ENCODE results near the gene PKIB. TPM values are rescaled to one million over a fixed set of nuclear protein-coding genes. Genes with fewer than 3 reads are reported as not detected.

Gene PKIB
- total and polyA plus RNA-seq, 9 donors: 0.71 to 4.8 (median 1.6) TPM

- no peak overlapping the region for H3K4me3 ChIP-seq (ENCODE audit: low read length)
- no peaks in the 10 kb centered on the region for H3K4me1 ChIP-seq (ENCODE audit: control insufficient read depth, insufficient read depth, low read length)
- H3K27ac ChIP-seq (ENCODE audit: low read length): no peak overlapping the region
- no peaks in the 10 kb centered on the region for H3K36me3 ChIP-seq (ENCODE audit: control insufficient read depth, insufficient read depth, low read length)
- no CpG with 5 or more reads among the region's 1 CpG for WGBS (ENCODE audit: insufficient coverage)
- no peaks in the 10 kb centered on the region for H3K9me3 ChIP-seq (replicated peaks; ENCODE audit: control insufficient read depth, low read depth, low read length)
- DNase-seq: peak; percentile 10
- no peaks in the 10 kb centered on the region for H3K27me3 ChIP-seq (ENCODE audit: control insufficient read depth, insufficient read depth, low read length)
These were observed 47.4 kb downstream of the PKIB start for GRCh38 chr6:122657601-122658000.

- Histone ChIP-seq H3K9me3 (replicated peaks; ENCODE audit: control insufficient read depth, low read depth, low read length) (no peaks in the 10 kb centered on the region), H3K4me3 (ENCODE audit: low read length) (no peak overlapping the region), H3K27ac (ENCODE audit: low read length) (no peak overlapping the region), H3K27me3 (ENCODE audit: control insufficient read depth, insufficient read depth, low read length) (no peaks in the 10 kb centered on the region), H3K36me3 (ENCODE audit: control insufficient read depth, insufficient read depth, low read length) (no peaks in the 10 kb centered on the region), H3K4me1 (ENCODE audit: control insufficient read depth, insufficient read depth, low read length) (no peaks in the 10 kb centered on the region)
- DNase-seq: no peak
- no CpG with 5 or more reads among the region's 3 CpGs for WGBS (ENCODE audit: insufficient coverage)
These were observed 50.1 kb downstream of the PKIB start for GRCh38 chr6:122660296-122660695.

- Histone ChIP-seq H3K27ac (ENCODE audit: low read length) (no peak overlapping the region), H3K4me3 (ENCODE audit: low read length) (no peak overlapping the region), H3K4me1 (ENCODE audit: control insufficient read depth, insufficient read depth, low read length) (no peaks in the 10 kb centered on the region), H3K27me3 (ENCODE audit: control insufficient read depth, insufficient read depth, low read length) (no peaks in the 10 kb centered on the region), H3K36me3 (ENCODE audit: control insufficient read depth, insufficient read depth, low read length) (no peaks in the 10 kb centered on the region), H3K9me3 (replicated peaks; ENCODE audit: control insufficient read depth, low read depth, low read length) (no peaks in the 10 kb centered on the region)
- DNase-seq: no peak
These were observed 53.8 kb downstream of the PKIB start for GRCh38 chr6:122663981-122664380.

GRCh38 chr6:122665929-122666328, 55.7 kb downstream of the PKIB start:
- no peak for DNase-seq
- no CpG with 5 or more reads among the region's 4 CpGs for WGBS (ENCODE audit: insufficient coverage)
- no peaks in the 10 kb centered on the region for H3K36me3 ChIP-seq (ENCODE audit: control insufficient read depth, insufficient read depth, low read length)

GRCh38 chr6:122666418-122666817, 56.2 kb downstream of the PKIB start:
- Histone ChIP-seq H3K27me3 (ENCODE audit: control insufficient read depth, insufficient read depth, low read length) (no peaks in the 10 kb centered on the region), H3K9me3 (replicated peaks; ENCODE audit: control insufficient read depth, low read depth, low read length) (no peaks in the 10 kb centered on the region), H3K27ac (ENCODE audit: low read length) (no peak overlapping the region), H3K36me3 (ENCODE audit: control insufficient read depth, insufficient read depth, low read length) (no peaks in the 10 kb centered on the region), H3K4me1 (ENCODE audit: control insufficient read depth, insufficient read depth, low read length) (no peaks in the 10 kb centered on the region), H3K4me3 (ENCODE audit: low read length) (no peak overlapping the region)
- DNase-seq: no peak
- WGBS (ENCODE audit: insufficient coverage): no CpG with 5 or more reads among the region's 2 CpGs

More at GRCh38 chr6:122665929-122666328, 55.7 kb downstream of the PKIB start:
- Histone ChIP-seq H3K27ac (ENCODE audit: low read length) (no peak overlapping the region), H3K4me3 (ENCODE audit: low read length) (no peak overlapping the region), H3K4me1 (ENCODE audit: control insufficient read depth, insufficient read depth, low read length) (no peaks in the 10 kb centered on the region), H3K9me3 (replicated peaks; ENCODE audit: control insufficient read depth, low read depth, low read length) (no peaks in the 10 kb centered on the region), H3K27me3 (ENCODE audit: control insufficient read depth, insufficient read depth, low read length) (no peaks in the 10 kb centered on the region)

- no peaks in the 10 kb centered on the region for H3K27me3 ChIP-seq (ENCODE audit: control insufficient read depth, insufficient read depth, low read length)
- H3K9me3 ChIP-seq (replicated peaks; ENCODE audit: control insufficient read depth, low read depth, low read length): no peaks in the 10 kb centered on the region
- 60% methylated on average over 1 of the region's 2 CpGs for WGBS (ENCODE audit: insufficient coverage)
- DNase-seq: no peak
- H3K36me3 ChIP-seq (ENCODE audit: control insufficient read depth, insufficient read depth, low read length): no peaks in the 10 kb centered on the region
- H3K4me3 ChIP-seq (ENCODE audit: low read length): no peak overlapping the region
- no peak overlapping the region for H3K27ac ChIP-seq (ENCODE audit: low read length)
- no peaks in the 10 kb centered on the region for H3K4me1 ChIP-seq (ENCODE audit: control insufficient read depth, insufficient read depth, low read length)
These were observed 59.2 kb downstream of the PKIB start for GRCh38 chr6:122669418-122669817.

GRCh38 chr6:122669868-122670267, 59.7 kb downstream of the PKIB start:
- no CpG with 5 or more reads among the region's 3 CpGs for WGBS (ENCODE audit: insufficient coverage)
- H3K36me3 ChIP-seq (ENCODE audit: control insufficient read depth, insufficient read depth, low read length): no peaks in the 10 kb centered on the region
- no peaks in the 10 kb centered on the region for H3K4me1 ChIP-seq (ENCODE audit: control insufficient read depth, insufficient read depth, low read length)
- H3K27ac ChIP-seq (ENCODE audit: low read length): no peak overlapping the region
- no peaks in the 10 kb centered on the region for H3K27me3 ChIP-seq (ENCODE audit: control insufficient read depth, insufficient read depth, low read length)
- H3K9me3 ChIP-seq (replicated peaks; ENCODE audit: control insufficient read depth, low read depth, low read length): no peaks in the 10 kb centered on the region
- no peak overlapping the region for H3K4me3 ChIP-seq (ENCODE audit: low read length)
- DNase-seq: no peak

GRCh38 chr6:122671251-122671650, 61.0 kb downstream of the PKIB start:
- H3K9me3 ChIP-seq (replicated peaks; ENCODE audit: control insufficient read depth, low read depth, low read length): no peaks in the 10 kb centered on the region
- WGBS (ENCODE audit: insufficient coverage): no CpG with 5 or more reads among the region's 2 CpGs
- no peaks in the 10 kb centered on the region for H3K36me3 ChIP-seq (ENCODE audit: control insufficient read depth, insufficient read depth, low read length)
- no peaks in the 10 kb centered on the region for H3K4me1 ChIP-seq (ENCODE audit: control insufficient read depth, insufficient read depth, low read length)
- no peaks in the 10 kb centered on the region for H3K27me3 ChIP-seq (ENCODE audit: control insufficient read depth, insufficient read depth, low read length)
- no peak for DNase-seq
- H3K27ac ChIP-seq (ENCODE audit: low read length): no peak overlapping the region
- H3K4me3 ChIP-seq (ENCODE audit: low read length): no peak overlapping the region

- Histone ChIP-seq H3K27me3 (ENCODE audit: control insufficient read depth, insufficient read depth, low read length) (no peaks in the 10 kb centered on the region), H3K4me1 (ENCODE audit: control insufficient read depth, insufficient read depth, low read length) (no peaks in the 10 kb centered on the region), H3K27ac (ENCODE audit: low read length) (no peak overlapping the region), H3K9me3 (replicated peaks; ENCODE audit: control insufficient read depth, low read depth, low read length) (no peaks in the 10 kb centered on the region), H3K36me3 (ENCODE audit: control insufficient read depth, insufficient read depth, low read length) (no peaks in the 10 kb centered on the region), H3K4me3 (ENCODE audit: low read length) (no peak overlapping the region)
- no CpG with 5 or more reads among the region's 1 CpG for WGBS (ENCODE audit: insufficient coverage)
- DNase-seq: peak; percentile 5
These were observed 63.2 kb downstream of the PKIB start for GRCh38 chr6:122673343-122673961.

- DNase-seq: no peak
- no peaks in the 10 kb centered on the region for H3K27me3 ChIP-seq (ENCODE audit: control insufficient read depth, insufficient read depth, low read length)
- H3K4me3 ChIP-seq (ENCODE audit: low read length): no peak overlapping the region
- 100% methylated on average over 1 of the region's 1 CpG for WGBS (ENCODE audit: insufficient coverage)
- no peak overlapping the region for H3K27ac ChIP-seq (ENCODE audit: low read length)
- no peaks in the 10 kb centered on the region for H3K36me3 ChIP-seq (ENCODE audit: control insufficient read depth, insufficient read depth, low read length)
- H3K9me3 ChIP-seq (replicated peaks; ENCODE audit: control insufficient read depth, low read depth, low read length): no peaks in the 10 kb centered on the region
- no peaks in the 10 kb centered on the region for H3K4me1 ChIP-seq (ENCODE audit: control insufficient read depth, insufficient read depth, low read length)
These were observed 65.9 kb downstream of the PKIB start for GRCh38 chr6:122676146-122676545.

GRCh38 chr6:122676688-122677087, 66.5 kb downstream of the PKIB start:
- Histone ChIP-seq H3K4me1 (ENCODE audit: control insufficient read depth, insufficient read depth, low read length) (no peaks in the 10 kb centered on the region), H3K27me3 (ENCODE audit: control insufficient read depth, insufficient read depth, low read length) (no peaks in the 10 kb centered on the region), H3K36me3 (ENCODE audit: control insufficient read depth, insufficient read depth, low read length) (no peaks in the 10 kb centered on the region), H3K4me3 (ENCODE audit: low read length) (no peak overlapping the region), H3K27ac (ENCODE audit: low read length) (no peak overlapping the region), H3K9me3 (replicated peaks; ENCODE audit: control insufficient read depth, low read depth, low read length) (no peaks in the 10 kb centered on the region)
- WGBS (ENCODE audit: insufficient coverage): no CpG with 5 or more reads among the region's 2 CpGs
- no peak for DNase-seq
